ENCODE data around the gene ITGAV.

- no peak for TF ChIP-seq CTCF (IDR thresholded peaks at IDR 0.05)
- TF ChIP-seq POLR2A (IDR thresholded peaks at IDR 0.05), result no peak
- TF ChIP-seq POLR2AphosphoS5 (IDR thresholded peaks at IDR 0.05), result peak in 1 of 4 donors; percentile 46
- TF ChIP-seq EP300 (IDR thresholded peaks at IDR 0.05), result no peak
Observed at GRCh38 chr2:186687807-186688211, 98.0 kb downstream of the ITGAV start.

All from sigmoid colon (tissue), 4 donors.